ENCODE results near the gene TTC29.
"Not testable (repeated sequence)": the region's sequence is repeated elsewhere in the genome, so short reads cannot be mapped to it uniquely, and the experiment has no call there.

TTC29 gene

GRCh38 chr4:146763560-146763959 lies 182.1 kb downstream of the TTC29 start:
- no peak for TF ChIP-seq CTCF (IDR thresholded peaks at IDR 0.05; ENCODE audit: control insufficient read depth, extremely low read depth, insufficient read depth)
- no peak for DNase-seq (ENCODE audit: low read depth)
- H3K4me3 ChIP-seq (ENCODE audit: low read depth, low read length): no peak overlapping the region

DNA sequence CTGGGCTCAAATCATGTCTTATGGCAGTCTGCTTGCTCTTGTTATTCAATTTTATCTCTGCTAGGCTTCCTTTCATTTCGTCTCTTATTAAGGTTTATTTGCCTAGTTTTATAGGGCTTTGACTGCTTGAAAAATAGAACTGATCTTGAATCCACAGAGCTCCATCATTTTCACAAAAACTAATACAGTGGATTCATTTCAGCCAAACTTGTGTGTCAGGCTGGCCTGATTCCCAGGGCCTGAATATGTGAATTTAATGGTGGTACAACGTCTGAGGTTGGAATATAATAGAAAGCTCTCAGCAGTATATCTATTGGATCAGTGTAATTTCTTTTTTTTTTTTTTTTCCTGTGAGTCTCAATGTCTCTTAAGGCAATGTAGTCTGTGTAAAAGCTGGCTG lies 183.6 kb downstream of the TTC29 start:
- H3K4me3 ChIP-seq (ENCODE audit: low read depth, low read length): no peak overlapping the region
- TF ChIP-seq CTCF (IDR thresholded peaks at IDR 0.05; ENCODE audit: control insufficient read depth, extremely low read depth, insufficient read depth): no peak
- DNase-seq (ENCODE audit: low read depth): no peak

GRCh38 chr4:146742416-146742815 lies 203.2 kb downstream of the TTC29 start:
- no peak overlapping the region for H3K4me3 ChIP-seq (ENCODE audit: low read depth, low read length)
- DNase-seq (ENCODE audit: low read depth): no peak
- no peak for TF ChIP-seq CTCF (IDR thresholded peaks at IDR 0.05; ENCODE audit: control insufficient read depth, extremely low read depth, insufficient read depth)

DNA sequence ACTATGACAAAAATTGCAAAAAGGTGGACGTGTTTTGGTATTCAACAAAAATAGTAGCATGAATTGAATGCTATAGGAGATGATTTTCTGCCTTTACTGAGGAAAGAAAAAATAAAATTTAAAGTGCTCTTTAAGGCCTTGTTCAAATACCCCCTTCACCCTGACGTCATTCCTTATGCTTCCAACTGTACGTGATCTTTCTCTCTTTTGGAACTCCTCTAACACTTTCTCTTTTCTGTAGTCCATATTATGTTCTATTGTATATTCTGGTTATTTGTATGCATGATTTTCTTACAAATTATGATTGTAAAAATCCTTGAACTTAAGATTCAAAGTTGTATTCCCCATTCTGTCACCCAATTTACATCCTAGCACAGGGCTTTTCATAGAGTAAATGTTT lies 206.5 kb downstream of the TTC29 start:
- TF ChIP-seq CTCF (IDR thresholded peaks at IDR 0.05; ENCODE audit: control insufficient read depth, extremely low read depth, insufficient read depth): no peak
- no peak overlapping the region for H3K4me3 ChIP-seq (ENCODE audit: low read depth, low read length)

GRCh38 chr4:146723519-146723918 lies 222.1 kb downstream of the TTC29 start:
- H3K4me3 ChIP-seq (ENCODE audit: low read depth, low read length); DNase-seq (ENCODE audit: low read depth): not testable (repeated sequence)

More for the DNA sequence above, 206.5 kb downstream of the TTC29 start:
- no peak for DNase-seq (ENCODE audit: low read depth)

GRCh38 chr4:146709956-146710355 lies 235.7 kb downstream of the TTC29 start:
- no peak overlapping the region for H3K4me3 ChIP-seq (ENCODE audit: low read depth, low read length)
- no peak for DNase-seq (ENCODE audit: low read depth)
- no peak for TF ChIP-seq CTCF (IDR thresholded peaks at IDR 0.05; ENCODE audit: control insufficient read depth, extremely low read depth, insufficient read depth)

DNA sequence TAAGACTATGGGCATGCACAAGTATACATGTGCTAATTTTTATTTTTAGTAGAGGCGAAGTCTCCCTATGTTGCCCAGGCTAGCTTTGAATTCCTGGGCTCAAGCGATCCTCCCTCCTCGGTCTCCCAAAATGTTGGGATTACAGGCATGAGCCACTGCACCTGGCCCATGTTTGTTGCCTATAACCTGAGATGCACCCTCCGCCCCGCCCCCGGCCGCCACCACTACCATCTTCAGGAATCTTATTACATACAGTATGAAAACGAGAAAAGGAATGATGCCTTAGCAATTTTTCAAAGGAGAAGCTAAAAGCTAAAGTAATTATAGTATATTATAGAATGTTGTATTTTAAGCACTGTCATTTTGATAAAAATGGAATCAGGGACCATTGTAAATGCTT lies 245.8 kb downstream of the TTC29 start:
- DNase-seq (ENCODE audit: low read depth): no peak
- H3K4me3 ChIP-seq (ENCODE audit: low read depth, low read length): no peak overlapping the region
- TF ChIP-seq CTCF (IDR thresholded peaks at IDR 0.05; ENCODE audit: control insufficient read depth, extremely low read depth, insufficient read depth): no peak
